Upper lobe of left lung (tissue), 4 donors: ENCODE results near the gene OR51A7.

ENCODE experiments used
- CTCF ChIP-seq, 6 experiments: fragments of 450-650 bp in 4 of 6; fragments of 200-600 bp in 2 of 6; sonication (generic) in 2 of 6; IDR thresholded peaks; one replicate each; pipeline ENCODE4 v1.5.1; 2016 to 2019; ENCODE audit warnings: antibody characterized with exemption in 6 of 6
- POLR2A ChIP-seq, 4 donors: fragments of 450-650 bp; IDR thresholded peaks; one replicate each; pipeline ENCODE4 v1.5.1; 2016 to 2017; ENCODE audit warnings: antibody characterized with exemption in 4 of 4, mild to moderate bottlenecking in 2 of 4
- POLR2AphosphoS5 ChIP-seq, 2 donors: sonication (generic); formaldehyde crosslinking; IDR thresholded peaks; one replicate each; pipeline ENCODE4 v1.5.1; 2017; ENCODE audit warnings: antibody characterized with exemption in 2 of 2

GRCh38 chr11:4862447-4863236 lies 40.9 kb upstream of the OR51A7 start:
- TF ChIP-seq CTCF (IDR thresholded peaks at IDR 0.05) (no peak), POLR2A (IDR thresholded peaks at IDR 0.05) (no peak), POLR2AphosphoS5 (IDR thresholded peaks at IDR 0.05) (no peak)
